D721Med (cell line): Measurements from ENCODE around the gene RAB6B.

Experiments used
- DNase-seq: peaks from one replicate; pipeline ENCODE4 v3.0.0; 2011; ENCODE audit warnings: low spot score; ENCODE audit not compliant: insufficient read length
- FAIRE-seq: peaks from 2 replicates; lab custom pipeline; 2011; peaks lifted over from hg19 to GRCh38; lab: Jason Lieb, UNC
- CTCF ChIP-seq: IDR thresholded peaks from 2 replicates; pipeline ENCODE4 v1.5.1; 2012; ENCODE audit warnings: mild to moderate bottlenecking, control low read depth; ENCODE audit not compliant: insufficient read depth; ENCODE audit errors: missing control alignments

Gene RAB6B

GRCh38 chr3:133854264-133855001 is 41.2 kb downstream of the RAB6B start:
- no peak for FAIRE-seq
- no peak for TF ChIP-seq CTCF
- DNase-seq, result no peak

GRCh38 chr3:133853925-133854227 is 41.8 kb downstream of the RAB6B start:
- DNase-seq (no peak), FAIRE-seq (no peak)
- no peak for TF ChIP-seq CTCF

GRCh38 chr3:133853063-133853924 is 42.4 kb downstream of the RAB6B start:
- DNase-seq, result no peak
- FAIRE-seq, result no peak
- no peak for TF ChIP-seq CTCF

GRCh38 chr3:133851931-133852330 is 43.8 kb downstream of the RAB6B start:
- no peak for TF ChIP-seq CTCF
- FAIRE-seq (no peak), DNase-seq (no peak)

GRCh38 chr3:133851266-133851906 is 44.3 kb downstream of the RAB6B start:
- no peak for FAIRE-seq
- TF ChIP-seq CTCF, result no peak
- DNase-seq, result no peak

- no peak for TF ChIP-seq CTCF
- DNase-seq (no peak), FAIRE-seq (no peak)
Observed at GRCh38 chr3:133850034-133850433, 45.6 kb downstream of the RAB6B start.
